ENCODE measurements around the gene PDLIM5. TPM values are rescaled to one million over a fixed set of nuclear protein-coding genes. Genes with fewer than 3 reads are reported as not detected.
"Not testable (repeated sequence)": the region's sequence is repeated elsewhere in the genome, so short reads cannot be mapped to it uniquely, and the experiment has no call there.

The PDLIM5 gene
- 21.2 and 25.4 TPM in 2 replicates for total RNA-seq (2014; rRNA removed; shearing (Covaris generic))
- 18.5 and 31.5 TPM in 2 replicates for polyA plus RNA-seq (2015; cell fraction: cytosol; rRNA removed)
- 11.1 and 11.2 TPM in 2 replicates for polyA plus RNA-seq (2015; cell fraction: nucleus; rRNA removed)

- in situ Hi-C loops (cut with HindIII; ENCODE audit: low pct_unique_long_range_greater_than_20kb, low sequenced_read_pairs) = no loop called here
Observed at GRCh38 chr4:94451695-94452475, at the start of gene PDLIM5. PDLIM5 (plus strand) TSS chr4:94451942; CDS start chr4:94455289, 3,347 bp downstream.

GRCh38 chr4:94402439-94402838 lies 49.3 kb upstream of the PDLIM5 start:
- DNase-seq (ENCODE audit: low read depth, low spot score); in situ Hi-C loops (cut with HindIII; ENCODE audit: low pct_unique_long_range_greater_than_20kb, low sequenced_read_pairs): not testable (repeated sequence)

More at GRCh38 chr4:94451695-94452475, at the start of gene PDLIM5:
- DNase-seq (ENCODE audit: low read depth, low spot score) = peak; percentile 83

- no peak for DNase-seq (ENCODE audit: low read depth, low spot score)
- in situ Hi-C loops (cut with HindIII; ENCODE audit: low pct_unique_long_range_greater_than_20kb, low sequenced_read_pairs) = no loop called here
Observed at GRCh38 chr4:94403751-94404150, 48.0 kb upstream of the PDLIM5 start.

GRCh38 chr4:94406668-94407437 lies 44.9 kb upstream of the PDLIM5 start:
- peak; percentile 80 for DNase-seq (ENCODE audit: low read depth, low spot score)
- in situ Hi-C loops (cut with HindIII; ENCODE audit: low pct_unique_long_range_greater_than_20kb, low sequenced_read_pairs) = no loop called here

- in situ Hi-C loops (cut with HindIII; ENCODE audit: low pct_unique_long_range_greater_than_20kb, low sequenced_read_pairs) = no loop called here
- no peak for DNase-seq (ENCODE audit: low read depth, low spot score)
Observed at GRCh38 chr4:94407846-94408245, 43.9 kb upstream of the PDLIM5 start.

GRCh38 chr4:94408549-94409374 lies 43.0 kb upstream of the PDLIM5 start:
- in situ Hi-C loops (cut with HindIII; ENCODE audit: low pct_unique_long_range_greater_than_20kb, low sequenced_read_pairs) = no loop called here
- DNase-seq (ENCODE audit: low read depth, low spot score) = no peak

- in situ Hi-C loops (cut with HindIII; ENCODE audit: low pct_unique_long_range_greater_than_20kb, low sequenced_read_pairs) = no loop called here
- DNase-seq (ENCODE audit: low read depth, low spot score) = no peak
Observed at GRCh38 chr4:94409375-94409679, 42.4 kb upstream of the PDLIM5 start.

- in situ Hi-C loops (cut with HindIII; ENCODE audit: low pct_unique_long_range_greater_than_20kb, low sequenced_read_pairs) = no loop called here
Observed at GRCh38 chr4:94409962-94410361, 41.8 kb upstream of the PDLIM5 start.

GRCh38 chr4:94410678-94411206 lies 41.0 kb upstream of the PDLIM5 start:
- DNase-seq (ENCODE audit: low read depth, low spot score) = no peak
- in situ Hi-C loops (cut with HindIII; ENCODE audit: low pct_unique_long_range_greater_than_20kb, low sequenced_read_pairs) = no loop called here

More at GRCh38 chr4:94409962-94410361, 41.8 kb upstream of the PDLIM5 start:
- no peak for DNase-seq (ENCODE audit: low read depth, low spot score)

GRCh38 chr4:94411296-94411695 lies 40.4 kb upstream of the PDLIM5 start:
- DNase-seq (ENCODE audit: low read depth, low spot score) = no peak
- in situ Hi-C loops (cut with HindIII; ENCODE audit: low pct_unique_long_range_greater_than_20kb, low sequenced_read_pairs) = no loop called here

- in situ Hi-C loops (cut with HindIII; ENCODE audit: low pct_unique_long_range_greater_than_20kb, low sequenced_read_pairs) = no loop called here
- DNase-seq (ENCODE audit: low read depth, low spot score) = no peak
Observed at GRCh38 chr4:94412019-94412657, 39.6 kb upstream of the PDLIM5 start.

- peak; percentile 12 for DNase-seq (ENCODE audit: low read depth, low spot score)
- in situ Hi-C loops (cut with HindIII; ENCODE audit: low pct_unique_long_range_greater_than_20kb, low sequenced_read_pairs) = no loop called here
Observed at GRCh38 chr4:94412658-94413038, 39.1 kb upstream of the PDLIM5 start.

- in situ Hi-C loops (cut with HindIII; ENCODE audit: low pct_unique_long_range_greater_than_20kb, low sequenced_read_pairs) = no loop called here
Observed at GRCh38 chr4:94413085-94413840, 38.5 kb upstream of the PDLIM5 start.

GRCh38 chr4:94414907-94415306 lies 36.8 kb upstream of the PDLIM5 start:
- in situ Hi-C loops (cut with HindIII; ENCODE audit: low pct_unique_long_range_greater_than_20kb, low sequenced_read_pairs) = no loop called here
- no peak for DNase-seq (ENCODE audit: low read depth, low spot score)

More at GRCh38 chr4:94413085-94413840, 38.5 kb upstream of the PDLIM5 start:
- DNase-seq (ENCODE audit: low read depth, low spot score) = no peak

GRCh38 chr4:94415448-94415847 lies 36.3 kb upstream of the PDLIM5 start:
- in situ Hi-C loops (cut with HindIII; ENCODE audit: low pct_unique_long_range_greater_than_20kb, low sequenced_read_pairs) = no loop called here
- no peak for DNase-seq (ENCODE audit: low read depth, low spot score)

GRCh38 chr4:94416335-94416734 lies 35.4 kb upstream of the PDLIM5 start:
- DNase-seq (ENCODE audit: low read depth, low spot score) = no peak

GRCh38 chr4:94416981-94417380 lies 34.8 kb upstream of the PDLIM5 start:
- in situ Hi-C loops (cut with HindIII; ENCODE audit: low pct_unique_long_range_greater_than_20kb, low sequenced_read_pairs) = no loop called here
- DNase-seq (ENCODE audit: low read depth, low spot score) = no peak

More at GRCh38 chr4:94416335-94416734, 35.4 kb upstream of the PDLIM5 start:
- in situ Hi-C loops (cut with HindIII; ENCODE audit: low pct_unique_long_range_greater_than_20kb, low sequenced_read_pairs) = no loop called here

Data from SK-MEL-5 (cell line).